IPS-11a (cell line): ENCODE results near the gene GNG5.
"Not testable (repeated sequence)": the region's sequence is repeated elsewhere in the genome, so short reads cannot be mapped to it uniquely, and the experiment has no call there.

ENCODE experiments used
- H3K4me3 ChIP-seq: one replicate; pipeline ENCODE4 v1.5.1; 2013; ENCODE audit warnings: low read depth, low read length, control low read depth

GNG5 gene

GRCh38 chr1:84489766-84490165 is 16.6 kb downstream of the GNG5 start:
- H3K4me3 ChIP-seq, result no peak overlapping the region

- no peak overlapping the region for H3K4me3 ChIP-seq
Measured at GRCh38 chr1:84488107-84488506, 18.3 kb downstream of the GNG5 start.

GRCh38 chr1:84481317-84481716 is 25.1 kb downstream of the GNG5 start:
- H3K4me3 ChIP-seq, result no peak overlapping the region

GRCh38 chr1:84480650-84481049 is 25.7 kb downstream of the GNG5 start:
- H3K4me3 ChIP-seq, result no peak overlapping the region

- peak overlapping the region; percentile 74 for H3K4me3 ChIP-seq
Measured at GRCh38 chr1:84479998-84480397, 26.4 kb downstream of the GNG5 start.

- H3K4me3 ChIP-seq, result peak within 1 kb of the TSS; percentile 74
Measured at GRCh38 chr1:84478876-84479868, 27.2 kb downstream of the GNG5 start, which contains the start of gene RPF1. Gene RPF1 (plus strand): TSS chr1:84479266. CDS start chr1:84479282, 16 bp downstream.

- no peak overlapping the region for H3K4me3 ChIP-seq
Measured at GRCh38 chr1:84476225-84476624, 30.2 kb downstream of the GNG5 start.

GRCh38 chr1:84467298-84467697 is 39.1 kb downstream of the GNG5 start:
- no peak overlapping the region for H3K4me3 ChIP-seq

- H3K4me3 ChIP-seq, result no peak overlapping the region
Measured at GRCh38 chr1:84462118-84462517, 44.3 kb downstream of the GNG5 start.

- H3K4me3 ChIP-seq, result no peak overlapping the region
Measured at GRCh38 chr1:84452436-84452835, 53.9 kb downstream of the GNG5 start.

GRCh38 chr1:84450910-84451309 is 55.5 kb downstream of the GNG5 start:
- H3K4me3 ChIP-seq, result no peak overlapping the region

- not testable (repeated sequence) for H3K4me3 ChIP-seq
Measured at GRCh38 chr1:84448704-84449103, 57.7 kb downstream of the GNG5 start.
